ENCODE measurements around the gene C11orf97. TPM values are rescaled to one million over a fixed set of nuclear protein-coding genes. Genes with fewer than 3 reads are reported as not detected.
"Not testable (repeated sequence)": the region's sequence is repeated elsewhere in the genome, so short reads cannot be mapped to it uniquely, and the experiment has no call there.

The C11orf97 gene
- total and polyA plus RNA-seq, 2 donors, result not detected

- H3K4me3 ChIP-seq (ENCODE audit: low read depth, low read length); H3K27ac ChIP-seq (ENCODE audit: low read depth); H3K36me3 ChIP-seq (ENCODE audit: insufficient read depth); DNase-seq (ENCODE audit: extremely low spot score); H3K4me1 ChIP-seq (ENCODE audit: insufficient read depth): not testable (repeated sequence)
- WGBS, result 85% methylated on average over 8 of the region's 8 CpGs
Observed at GRCh38 chr11:94555752-94556329, 43.6 kb downstream of the C11orf97 start.

GRCh38 chr11:94557421-94557820 lies 45.2 kb downstream of the C11orf97 start:
- Histone ChIP-seq H3K4me3 (ENCODE audit: low read depth, low read length) (no peak overlapping the region), H3K4me1 (ENCODE audit: insufficient read depth) (no peaks in the 10 kb centered on the region), H3K36me3 (ENCODE audit: insufficient read depth) (no peaks in the 10 kb centered on the region), H3K27ac (ENCODE audit: low read depth) (no peak overlapping the region)
- no peak for DNase-seq (ENCODE audit: extremely low spot score)

- Histone ChIP-seq H3K4me1 (ENCODE audit: insufficient read depth) (no peaks in the 10 kb centered on the region), H3K36me3 (ENCODE audit: insufficient read depth) (no peaks in the 10 kb centered on the region), H3K4me3 (ENCODE audit: low read depth, low read length) (no peak overlapping the region), H3K27ac (ENCODE audit: low read depth) (no peak overlapping the region)
- 26% methylated on average over 1 of the region's 1 CpG for WGBS
- no peak for DNase-seq (ENCODE audit: extremely low spot score)
Observed at GRCh38 chr11:94557992-94558391, 45.7 kb downstream of the C11orf97 start.

- Histone ChIP-seq H3K4me1 (ENCODE audit: insufficient read depth) (no peaks in the 10 kb centered on the region), H3K36me3 (ENCODE audit: insufficient read depth) (no peaks in the 10 kb centered on the region), H3K27ac (ENCODE audit: low read depth) (no peak overlapping the region), H3K4me3 (ENCODE audit: low read depth, low read length) (no peak overlapping the region)
- 98% methylated on average over 1 of the region's 1 CpG for WGBS
- DNase-seq (ENCODE audit: extremely low spot score), result no peak
Observed at GRCh38 chr11:94558468-94558867, 46.2 kb downstream of the C11orf97 start.

GRCh38 chr11:94558932-94559331 lies 46.7 kb downstream of the C11orf97 start:
- no peaks in the 10 kb centered on the region for H3K36me3 ChIP-seq (ENCODE audit: insufficient read depth)
- no peak overlapping the region for H3K4me3 ChIP-seq (ENCODE audit: low read depth, low read length)
- no peak overlapping the region for H3K27ac ChIP-seq (ENCODE audit: low read depth)
- 98% methylated on average over 4 of the region's 4 CpGs for WGBS
- H3K4me1 ChIP-seq (ENCODE audit: insufficient read depth), result no peaks in the 10 kb centered on the region
- DNase-seq (ENCODE audit: extremely low spot score), result no peak

- Histone ChIP-seq H3K4me3 (ENCODE audit: low read depth, low read length) (no peak overlapping the region), H3K4me1 (ENCODE audit: insufficient read depth) (no peaks in the 10 kb centered on the region), H3K27ac (ENCODE audit: low read depth) (no peak overlapping the region), H3K36me3 (ENCODE audit: insufficient read depth) (no peaks in the 10 kb centered on the region)
- WGBS, result 89% methylated on average over 2 of the region's 2 CpGs
- no peak for DNase-seq (ENCODE audit: extremely low spot score)
Observed at GRCh38 chr11:94559361-94559760, 47.1 kb downstream of the C11orf97 start.

GRCh38 chr11:94560834-94561233 lies 48.6 kb downstream of the C11orf97 start:
- Histone ChIP-seq H3K36me3 (ENCODE audit: insufficient read depth) (no peaks in the 10 kb centered on the region), H3K27ac (ENCODE audit: low read depth) (no peak overlapping the region), H3K4me1 (ENCODE audit: insufficient read depth) (no peaks in the 10 kb centered on the region), H3K4me3 (ENCODE audit: low read depth, low read length) (no peak overlapping the region)
- DNase-seq (ENCODE audit: extremely low spot score), result no peak
- WGBS, result 95% methylated on average over 3 of the region's 3 CpGs

GRCh38 chr11:94563176-94563847 lies 51.1 kb downstream of the C11orf97 start:
- 61% methylated on average over 4 of the region's 4 CpGs for WGBS
- H3K4me1 ChIP-seq (ENCODE audit: insufficient read depth), result no peaks in the 10 kb centered on the region
- no peak for DNase-seq (ENCODE audit: extremely low spot score)

GRCh38 chr11:94563848-94564467 lies 51.7 kb downstream of the C11orf97 start:
- Histone ChIP-seq H3K4me3 (ENCODE audit: low read depth, low read length) (no peak overlapping the region), H3K4me1 (ENCODE audit: insufficient read depth) (no peaks in the 10 kb centered on the region), H3K27ac (ENCODE audit: low read depth) (no peak overlapping the region), H3K36me3 (ENCODE audit: insufficient read depth) (no peaks in the 10 kb centered on the region)
- DNase-seq (ENCODE audit: extremely low spot score), result no peak
- 79% methylated on average over 8 of the region's 8 CpGs for WGBS

More at GRCh38 chr11:94563176-94563847, 51.1 kb downstream of the C11orf97 start:
- H3K36me3 ChIP-seq (ENCODE audit: insufficient read depth), result no peaks in the 10 kb centered on the region
- H3K27ac ChIP-seq (ENCODE audit: low read depth), result no peak overlapping the region
- no peak overlapping the region for H3K4me3 ChIP-seq (ENCODE audit: low read depth, low read length)

GRCh38 chr11:94567181-94567670 lies 55.0 kb downstream of the C11orf97 start, which contains the start of gene PIWIL4:
PIWIL4 (plus strand) TSS chr11:94567368; CDS start chr11:94567519, 151 bp downstream.
- H3K27ac ChIP-seq (ENCODE audit: low read depth), result no peak within 1 kb of the TSS
- H3K36me3 ChIP-seq (ENCODE audit: insufficient read depth), result no peaks in the 10 kb centered on the region
- WGBS, result 91% methylated on average over 25 of the region's 25 CpGs
- DNase-seq (ENCODE audit: extremely low spot score), result no peak
- H3K4me1 ChIP-seq (ENCODE audit: insufficient read depth), result no peaks in the 10 kb centered on the region
- no peak within 1 kb of the TSS for H3K4me3 ChIP-seq (ENCODE audit: low read depth, low read length)

- Histone ChIP-seq H3K4me3 (ENCODE audit: low read depth, low read length) (no peak overlapping the region), H3K27ac (ENCODE audit: low read depth) (no peak overlapping the region), H3K36me3 (ENCODE audit: insufficient read depth) (no peaks in the 10 kb centered on the region), H3K4me1 (ENCODE audit: insufficient read depth) (no peaks in the 10 kb centered on the region)
- no peak for DNase-seq (ENCODE audit: extremely low spot score)
- WGBS, result 97% methylated on average over 5 of the region's 5 CpGs
Observed at GRCh38 chr11:94568200-94568599, 55.9 kb downstream of the C11orf97 start.

GRCh38 chr11:94568717-94569116 lies 56.5 kb downstream of the C11orf97 start:
- H3K4me1 ChIP-seq (ENCODE audit: insufficient read depth), result no peaks in the 10 kb centered on the region
- DNase-seq (ENCODE audit: extremely low spot score), result no peak
- H3K36me3 ChIP-seq (ENCODE audit: insufficient read depth), result no peaks in the 10 kb centered on the region
- no peak overlapping the region for H3K4me3 ChIP-seq (ENCODE audit: low read depth, low read length)
- 87% methylated on average over 4 of the region's 4 CpGs for WGBS
- H3K27ac ChIP-seq (ENCODE audit: low read depth), result no peak overlapping the region

GRCh38 chr11:94572975-94573374 lies 60.7 kb downstream of the C11orf97 start:
- DNase-seq (ENCODE audit: extremely low spot score); H3K27ac ChIP-seq (ENCODE audit: low read depth); H3K4me3 ChIP-seq (ENCODE audit: low read depth, low read length); H3K4me1 ChIP-seq (ENCODE audit: insufficient read depth); H3K36me3 ChIP-seq (ENCODE audit: insufficient read depth): not testable (repeated sequence)
- WGBS, result 80% methylated on average over 2 of the region's 2 CpGs

Measured in urinary bladder (tissue), 4 donors.